ENCODE data around the gene MEI4.

DNA sequence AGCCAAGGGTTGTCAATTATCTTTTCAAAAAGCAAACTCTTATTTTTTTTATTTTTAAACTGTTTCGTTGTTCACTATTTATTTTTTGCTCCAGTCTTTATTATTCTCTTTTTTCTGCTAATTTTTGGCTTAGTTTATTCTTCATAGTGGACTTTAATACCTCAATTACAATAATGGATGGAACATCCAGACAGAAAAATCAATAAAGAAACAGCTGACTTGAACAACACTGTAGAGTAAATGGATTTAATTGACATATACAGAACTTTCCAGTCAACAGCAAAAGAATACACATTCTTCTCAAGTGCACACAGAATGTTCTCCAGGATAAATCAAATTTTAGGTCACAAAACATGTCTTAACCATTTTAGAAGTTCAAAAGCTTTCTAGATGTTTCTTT lies 111.5 kb downstream of the MEI4 start:
- TF ChIP-seq, protein P1, sequence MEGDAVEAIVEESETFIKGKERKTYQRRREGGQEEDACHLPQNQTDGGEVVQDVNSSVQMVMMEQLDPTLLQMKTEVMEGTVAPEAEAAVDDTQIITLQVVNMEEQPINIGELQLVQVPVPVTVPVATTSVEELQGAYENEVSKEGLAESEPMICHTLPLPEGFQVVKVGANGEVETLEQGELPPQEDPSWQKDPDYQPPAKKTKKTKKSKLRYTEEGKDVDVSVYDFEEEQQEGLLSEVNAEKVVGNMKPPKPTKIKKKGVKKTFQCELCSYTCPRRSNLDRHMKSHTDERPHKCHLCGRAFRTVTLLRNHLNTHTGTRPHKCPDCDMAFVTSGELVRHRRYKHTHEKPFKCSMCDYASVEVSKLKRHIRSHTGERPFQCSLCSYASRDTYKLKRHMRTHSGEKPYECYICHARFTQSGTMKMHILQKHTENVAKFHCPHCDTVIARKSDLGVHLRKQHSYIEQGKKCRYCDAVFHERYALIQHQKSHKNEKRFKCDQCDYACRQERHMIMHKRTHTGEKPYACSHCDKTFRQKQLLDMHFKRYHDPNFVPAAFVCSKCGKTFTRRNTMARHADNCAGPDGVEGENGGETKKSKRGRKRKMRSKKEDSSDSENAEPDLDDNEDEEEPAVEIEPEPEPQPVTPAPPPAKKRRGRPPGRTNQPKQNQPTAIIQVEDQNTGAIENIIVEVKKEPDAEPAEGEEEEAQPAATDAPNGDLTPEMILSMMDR (IDR thresholded peaks at IDR 0.05; ENCODE audit: low read length), result no peak
- no peak for TF ChIP-seq EZH2 (IDR thresholded peaks at IDR 0.05; ENCODE audit: borderline replicate concordance, low read length)

Measured in OCI-LY1 (cell line).